DLD1 (cell line): ENCODE measurements around the gene PER1.

Experiments used
- in situ Hi-C: cut with HindIII; loops from 2 replicates; pipeline ENCODE4 v1.10.0; 2017; ENCODE audit warnings: low sequenced_read_pairs

PER1 gene

DNA sequence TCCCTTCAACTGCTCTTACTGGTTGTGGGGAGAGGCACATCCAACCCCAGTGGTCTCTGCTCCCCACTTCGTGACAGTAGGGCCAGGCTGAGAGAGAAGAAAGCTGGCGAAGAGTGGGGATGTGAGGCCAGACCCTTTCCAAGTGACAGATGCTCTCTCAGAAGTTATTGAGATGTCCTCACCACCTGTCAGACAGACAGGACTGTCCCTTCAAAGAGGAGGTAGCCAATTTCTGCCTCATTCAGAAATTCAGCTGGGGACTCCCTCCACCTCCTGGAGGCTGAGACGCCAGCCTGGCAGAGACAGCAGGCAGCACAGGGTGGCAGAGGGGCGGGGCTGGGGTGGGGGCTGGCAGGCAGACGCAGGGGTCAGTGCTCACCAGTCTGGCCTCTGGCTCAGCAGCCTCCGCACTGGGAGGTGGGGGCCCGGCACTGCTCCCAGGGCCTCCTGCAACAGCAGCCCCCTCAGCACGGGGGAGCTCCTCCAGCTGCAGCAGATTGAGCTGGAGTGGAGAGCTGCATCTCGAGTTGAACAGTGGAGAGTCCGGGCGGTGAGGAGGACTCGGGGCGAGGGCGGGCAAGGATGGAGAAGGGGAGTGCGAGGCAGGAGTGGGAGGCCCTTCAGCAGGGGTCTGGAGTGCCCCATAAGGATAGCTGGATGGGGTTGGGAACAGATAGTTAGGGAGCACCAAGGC is 9.2 kb downstream of the PER1 start:
- in situ Hi-C loops = no loop called here

DNA sequence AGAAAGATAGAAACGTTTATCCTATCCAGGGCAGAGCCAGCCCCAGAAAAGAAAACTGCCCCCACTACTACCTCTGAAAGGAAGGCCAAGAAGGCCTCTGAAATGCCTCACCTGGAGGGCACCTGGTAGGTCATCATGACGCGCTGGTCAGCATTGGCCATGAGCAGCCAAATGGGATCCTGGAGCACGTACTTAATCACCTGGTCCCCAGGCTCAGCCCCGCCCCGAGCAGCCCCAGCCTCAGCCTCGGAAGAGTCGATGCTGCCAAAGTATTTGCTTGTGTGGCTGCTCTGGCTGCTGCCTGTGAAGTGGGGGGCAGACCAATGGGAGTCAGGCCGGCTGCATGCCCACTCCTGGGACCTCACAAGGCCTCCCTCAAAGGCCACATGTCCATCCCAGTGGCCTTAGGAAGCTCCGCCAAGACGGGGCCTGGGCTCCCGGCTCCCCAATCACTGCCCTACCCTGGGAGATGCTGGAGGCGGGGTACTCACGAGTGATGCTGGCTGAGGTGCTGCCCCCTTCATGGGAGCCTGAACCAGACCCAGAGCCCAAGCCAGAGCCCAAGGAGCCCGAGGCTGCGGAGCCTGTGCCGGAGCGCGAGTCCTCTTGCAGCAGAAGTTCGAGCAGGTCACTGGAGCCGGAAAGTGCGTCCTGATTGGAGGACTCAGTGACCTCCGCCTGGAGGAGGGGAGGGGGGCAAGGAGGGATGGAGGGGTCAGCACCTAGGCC is 9.9 kb downstream of the PER1 start:
- in situ Hi-C loops = no loop called here

DNA sequence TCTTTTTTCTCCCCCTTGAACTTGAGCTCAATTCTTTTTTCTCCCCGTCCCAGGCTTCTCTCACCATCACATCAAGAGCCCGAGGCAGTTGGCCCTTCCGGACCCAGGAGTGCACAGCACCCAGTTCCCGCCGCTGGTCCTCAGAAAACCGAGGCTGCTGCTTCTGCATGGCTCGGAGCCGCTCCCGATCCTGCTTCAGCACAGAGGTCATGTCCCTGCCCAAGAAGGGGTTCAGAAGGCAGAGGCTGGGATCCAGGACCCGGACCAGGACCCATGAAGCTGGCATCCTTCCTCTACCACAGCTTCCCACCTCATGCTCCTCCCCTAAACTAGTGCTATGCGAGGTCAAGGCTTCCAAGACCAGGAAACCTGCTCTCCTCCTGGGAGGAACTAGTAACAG is 10.5 kb downstream of the PER1 start:
- in situ Hi-C loops = no loop called here

DNA sequence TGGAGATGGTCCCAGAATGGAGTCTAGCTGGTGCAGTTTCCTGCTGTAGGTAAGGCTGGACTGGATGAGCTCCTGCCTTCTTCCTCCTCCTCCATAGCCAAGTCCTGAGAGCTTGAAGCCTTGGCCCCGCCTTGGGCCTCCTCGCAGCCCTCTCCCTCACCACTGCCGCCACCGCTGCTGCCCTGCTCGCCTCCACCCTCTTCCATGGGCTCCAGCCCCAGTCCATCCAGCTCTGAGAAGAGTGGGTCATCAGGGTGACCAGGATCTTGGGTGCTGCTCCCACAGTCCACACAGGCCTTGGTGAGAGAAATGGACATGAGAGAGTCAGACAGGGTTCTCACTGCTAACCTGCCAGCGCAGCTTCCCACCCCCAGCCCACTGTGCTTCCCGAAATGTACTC is 11.2 kb downstream of the PER1 start:
- in situ Hi-C loops = no loop called here

DNA sequence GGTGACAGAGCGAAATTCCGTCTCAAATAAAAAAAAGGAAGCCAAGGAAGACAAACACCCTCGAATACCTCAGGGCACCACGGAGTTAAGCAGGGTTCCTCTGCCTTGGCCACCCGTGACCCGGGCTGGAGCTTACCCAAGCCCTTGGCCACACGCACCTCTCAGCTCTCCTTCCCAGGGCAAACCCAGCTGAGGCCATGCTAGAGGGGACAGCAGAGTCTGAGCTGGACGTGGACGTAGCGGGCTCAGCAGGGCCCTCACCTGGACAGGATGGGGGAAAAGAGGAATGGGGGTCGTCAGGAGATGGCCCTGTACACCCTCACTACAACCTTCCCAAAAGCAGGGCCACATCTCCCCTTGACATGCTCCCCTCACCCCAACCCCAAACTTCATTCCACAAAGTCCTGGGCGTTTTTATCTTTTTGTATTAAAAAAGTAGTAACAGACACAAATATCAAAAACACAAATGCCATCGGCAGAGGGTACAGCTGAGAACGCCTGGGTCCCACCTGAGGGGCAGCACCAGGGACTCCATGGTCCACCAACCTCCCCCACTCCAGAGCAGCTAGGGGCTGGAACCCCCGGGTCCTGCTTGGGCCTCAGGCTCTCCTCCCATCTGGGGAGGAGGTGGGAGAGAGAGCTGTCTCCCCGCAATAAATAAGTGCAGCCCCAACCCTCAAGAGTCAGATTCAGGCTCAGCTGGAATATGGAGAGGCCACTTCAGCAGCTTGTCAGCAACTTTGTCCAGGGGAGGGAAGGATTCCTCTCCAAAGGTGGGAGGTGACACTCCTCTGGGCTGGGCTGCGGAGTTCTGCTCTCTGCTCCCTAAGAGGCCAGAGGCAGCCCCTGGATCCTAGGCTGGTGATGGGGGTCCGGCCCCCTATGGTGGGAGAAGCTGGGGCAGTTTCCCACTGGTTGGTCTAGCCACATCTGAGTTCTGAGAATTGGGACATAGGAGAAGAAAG is 11.9 kb downstream of the PER1 start:
- in situ Hi-C loops = no loop called here

DNA sequence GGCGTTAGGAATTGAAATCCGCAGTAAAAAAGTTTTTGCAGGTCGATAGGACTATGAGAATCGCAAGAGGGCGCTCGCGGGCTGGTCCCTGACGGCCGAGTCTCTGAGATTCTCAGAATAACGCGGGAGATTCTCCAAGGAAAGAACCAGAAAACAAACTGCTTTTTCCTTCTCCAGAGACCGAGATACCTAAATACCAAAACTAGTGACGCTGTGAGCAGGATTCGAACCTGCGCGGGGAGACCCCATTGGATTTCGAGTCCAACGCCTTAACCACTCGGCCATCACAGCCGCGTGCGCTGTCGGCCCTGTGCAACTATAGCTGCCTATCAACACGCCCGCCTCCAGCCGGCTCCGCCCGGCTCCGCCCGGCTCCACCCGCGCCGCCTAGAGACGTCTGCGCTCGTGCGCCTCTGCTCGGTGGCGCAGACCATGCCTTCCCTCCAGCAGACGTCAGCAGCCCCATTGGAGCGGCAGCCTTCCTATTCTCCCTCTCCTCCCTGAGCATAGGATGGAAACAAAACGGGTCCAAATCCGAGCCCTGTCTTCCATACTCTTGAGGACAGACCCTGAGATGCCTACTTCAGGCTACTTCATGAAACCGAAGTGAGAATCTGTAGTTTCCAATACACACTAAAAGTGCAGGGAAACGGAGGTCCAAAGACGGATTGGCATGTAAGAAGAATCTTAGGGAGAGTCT is 13.4 kb downstream of the PER1 start:
- in situ Hi-C loops = no loop called here

DNA sequence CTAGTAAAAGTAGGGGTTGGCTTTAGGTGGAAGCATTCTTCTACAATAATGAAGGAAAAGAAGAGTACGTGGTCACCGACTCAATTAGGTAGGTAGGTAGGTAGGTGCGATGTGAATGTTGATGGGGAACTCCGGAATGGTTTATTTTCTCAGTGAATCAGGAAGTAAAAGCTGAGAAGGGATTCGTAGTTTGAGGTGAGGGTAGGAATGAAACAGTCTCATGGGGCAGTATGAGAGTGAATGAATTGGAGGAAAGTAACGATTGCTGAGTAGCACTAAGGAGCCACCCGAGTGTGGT is 13.9 kb downstream of the PER1 start:
- in situ Hi-C loops = no loop called here

DNA sequence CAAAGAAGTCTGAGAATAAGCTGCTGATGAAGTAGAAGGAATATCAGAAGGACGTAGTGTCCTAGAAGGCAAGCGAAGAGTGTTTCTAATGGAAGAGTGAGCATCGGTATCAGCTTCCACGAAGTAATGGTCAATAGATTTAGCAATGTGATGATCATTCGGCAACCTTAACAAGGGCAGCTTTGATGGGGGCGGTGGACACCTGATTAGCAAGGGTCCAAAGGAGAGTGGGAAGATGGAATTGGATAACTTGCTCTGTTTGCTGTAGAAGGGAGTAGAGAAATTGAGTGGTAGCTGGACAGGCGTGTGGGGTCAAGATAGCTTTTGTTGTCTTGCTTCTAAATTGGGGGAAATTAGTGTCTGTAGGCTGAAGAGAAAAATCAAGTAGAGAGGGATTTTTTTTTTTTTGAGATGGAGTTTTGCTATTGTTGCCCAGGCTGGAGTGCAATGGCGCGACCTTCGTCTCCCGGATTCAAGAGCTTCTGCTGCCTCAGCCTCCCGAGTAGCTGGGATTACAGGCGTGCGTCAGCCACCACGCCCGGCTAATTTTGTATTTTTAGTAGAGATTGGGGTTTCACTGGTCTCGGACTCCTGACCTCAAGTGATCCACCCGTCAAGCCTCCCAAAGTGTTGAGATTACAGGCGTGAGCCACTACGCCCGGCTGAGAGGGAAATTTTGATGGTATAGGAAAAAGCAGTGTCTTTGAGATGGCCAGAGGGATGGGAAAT is 14.4 kb downstream of the PER1 start:
- in situ Hi-C loops = no loop called here

DNA sequence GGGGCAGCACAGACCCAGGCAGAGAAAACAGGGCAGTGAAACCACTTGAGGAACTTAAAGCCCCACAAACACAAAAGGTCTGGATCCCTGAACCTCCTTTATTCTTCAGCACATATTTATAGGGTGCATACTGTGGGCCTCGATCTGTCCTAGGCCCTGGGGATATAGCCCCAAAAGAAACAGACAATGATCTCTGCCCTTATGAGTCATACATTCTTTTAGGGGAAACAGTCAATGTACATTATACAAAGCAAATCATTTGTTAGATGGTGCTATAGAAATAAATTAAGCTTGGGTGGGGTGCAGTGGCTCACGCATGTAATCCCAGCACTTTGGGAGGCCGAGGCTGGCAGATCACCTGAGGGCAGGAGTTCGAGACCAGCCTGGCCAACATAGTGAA is 18.3 kb downstream of the PER1 start:
- in situ Hi-C loops = no loop called here

DNA sequence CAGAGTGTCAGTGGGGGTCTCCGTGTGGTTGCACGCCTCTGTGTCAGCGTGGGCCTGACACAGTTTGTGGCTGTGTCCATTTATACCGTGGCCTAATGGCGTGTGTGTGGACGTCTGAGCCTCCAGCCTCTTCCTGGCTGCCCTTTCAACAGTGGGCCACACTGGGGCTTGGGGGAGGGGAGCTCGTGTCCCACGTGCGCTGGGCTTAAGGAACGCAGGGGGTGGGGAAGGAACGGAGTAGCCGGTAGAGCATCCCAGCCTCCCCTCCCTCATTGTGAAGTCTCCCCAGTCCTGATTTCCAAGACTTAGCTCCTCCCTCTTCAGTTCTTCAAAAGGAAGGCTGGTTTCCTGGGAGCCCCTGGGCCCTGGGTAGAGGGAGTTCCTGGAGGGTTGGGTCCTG is 18.8 kb downstream of the PER1 start:
- in situ Hi-C loops = no loop called here

DNA sequence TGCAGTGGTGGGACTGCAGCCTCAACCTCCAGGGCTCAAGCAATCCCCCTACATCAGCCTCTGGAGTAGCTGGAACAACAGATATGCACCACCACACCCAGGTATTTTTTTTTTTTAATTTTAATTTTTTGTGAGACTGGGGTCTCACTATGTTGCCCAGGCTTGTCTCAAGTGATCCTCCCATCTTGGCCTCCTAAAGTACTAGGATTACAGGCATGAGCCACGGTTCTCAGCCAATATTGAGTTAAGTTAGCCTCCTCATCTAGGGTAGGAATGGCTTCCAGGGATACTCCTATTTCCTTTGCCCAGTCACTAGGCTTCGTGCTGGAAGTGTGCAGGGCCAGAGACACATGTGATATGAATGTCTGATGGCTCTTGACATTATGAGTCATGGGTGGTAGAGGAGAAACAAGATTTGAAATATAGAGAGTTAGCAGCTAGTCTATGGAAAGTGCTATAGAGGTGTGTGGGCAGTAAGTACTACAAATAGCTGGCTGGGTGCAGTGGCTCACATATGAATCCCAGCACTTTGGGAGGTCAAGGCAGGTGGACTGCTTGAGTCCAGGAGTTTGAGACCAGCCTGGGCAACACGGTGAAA is 20.3 kb downstream of the PER1 start:
- in situ Hi-C loops = no loop called here

DNA sequence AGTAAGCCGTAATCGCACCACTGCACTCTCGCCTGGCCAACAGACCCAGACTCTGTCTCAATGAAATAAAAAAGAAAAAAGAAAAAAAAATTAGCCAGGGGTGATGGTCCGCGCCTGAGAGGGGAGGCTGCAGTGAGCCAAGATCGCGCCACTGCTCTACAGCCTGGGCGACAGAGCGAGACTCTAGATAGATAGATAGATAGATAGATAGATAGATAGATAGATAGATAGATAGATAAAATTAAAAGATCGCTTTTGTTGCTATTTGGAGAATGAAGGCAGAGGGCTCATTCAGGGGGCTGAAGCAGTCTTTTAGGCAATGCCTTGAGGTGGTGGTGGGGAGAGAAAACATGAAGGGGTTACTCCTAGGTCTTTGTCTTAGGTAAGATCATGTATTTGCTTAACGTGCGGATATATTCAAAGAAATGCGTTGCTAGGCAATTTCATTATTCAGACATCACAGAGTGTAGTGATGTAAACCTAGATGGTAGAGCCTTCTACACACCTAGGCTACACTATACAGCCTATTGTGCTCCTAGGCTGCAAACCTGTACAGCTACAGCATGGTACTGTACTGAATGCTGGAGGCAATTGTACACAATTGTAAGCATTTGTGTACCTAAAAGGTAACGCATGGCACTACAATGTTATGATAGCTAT is 23.9 kb downstream of the PER1 start:
- in situ Hi-C loops = no loop called here

DNA sequence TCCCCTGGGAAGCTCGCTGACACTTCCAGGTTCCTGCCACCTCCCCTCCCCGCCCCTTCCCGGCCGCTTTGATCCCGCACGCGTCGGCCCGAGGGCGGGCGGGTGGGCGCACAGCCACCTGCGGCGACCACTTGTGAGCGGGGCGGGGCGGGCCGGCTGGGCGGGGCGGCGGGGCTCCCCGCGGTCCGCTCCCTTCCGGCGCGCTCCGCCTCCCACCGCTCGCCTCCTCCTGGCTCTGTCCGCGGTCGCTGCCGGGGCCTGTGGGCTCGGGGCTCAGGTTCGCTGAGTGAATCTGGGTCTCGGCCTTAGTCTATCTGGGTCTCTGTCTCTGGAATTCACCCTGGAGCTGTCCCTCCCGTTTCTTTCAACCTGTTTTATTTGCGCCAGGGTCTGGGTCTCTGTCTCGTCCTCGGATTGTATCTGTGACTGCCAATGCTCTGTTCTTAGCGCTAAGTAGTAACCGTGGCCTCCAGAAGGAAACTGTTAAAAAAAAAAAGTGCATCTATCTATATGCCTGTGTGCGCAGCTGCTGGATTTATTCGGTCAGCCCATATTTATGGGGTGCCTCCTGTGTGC is 25.6 kb downstream of the PER1 start:
- in situ Hi-C loops = no loop called here

DNA sequence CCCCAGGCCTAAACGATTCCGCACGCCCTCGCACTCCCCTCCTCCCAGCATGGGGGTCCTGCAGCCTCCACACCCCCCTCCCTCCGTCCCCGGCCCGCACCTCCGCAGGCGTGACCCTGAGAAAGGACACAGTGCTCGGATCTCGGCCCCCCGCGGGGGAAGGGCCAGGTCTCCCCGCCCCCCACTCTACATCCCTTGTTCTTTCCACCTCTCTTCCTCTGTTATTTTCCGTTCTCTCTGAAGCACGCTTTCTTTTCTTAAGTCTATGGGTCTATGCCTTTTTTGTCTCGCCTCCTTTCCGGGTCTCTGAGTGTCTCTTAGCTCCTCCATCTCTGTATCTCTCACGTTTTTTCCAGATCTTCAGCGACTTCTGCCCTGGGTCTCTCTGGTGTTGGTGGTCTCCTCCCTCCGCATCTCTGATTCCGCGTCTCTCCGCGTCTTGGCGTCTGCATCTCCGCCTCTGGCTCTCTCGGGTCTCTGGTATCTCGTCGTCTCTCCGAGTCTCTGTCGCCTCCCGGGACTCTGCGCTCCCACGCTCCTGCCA is 26.2 kb downstream of the PER1 start:
- in situ Hi-C loops = no loop called here

DNA sequence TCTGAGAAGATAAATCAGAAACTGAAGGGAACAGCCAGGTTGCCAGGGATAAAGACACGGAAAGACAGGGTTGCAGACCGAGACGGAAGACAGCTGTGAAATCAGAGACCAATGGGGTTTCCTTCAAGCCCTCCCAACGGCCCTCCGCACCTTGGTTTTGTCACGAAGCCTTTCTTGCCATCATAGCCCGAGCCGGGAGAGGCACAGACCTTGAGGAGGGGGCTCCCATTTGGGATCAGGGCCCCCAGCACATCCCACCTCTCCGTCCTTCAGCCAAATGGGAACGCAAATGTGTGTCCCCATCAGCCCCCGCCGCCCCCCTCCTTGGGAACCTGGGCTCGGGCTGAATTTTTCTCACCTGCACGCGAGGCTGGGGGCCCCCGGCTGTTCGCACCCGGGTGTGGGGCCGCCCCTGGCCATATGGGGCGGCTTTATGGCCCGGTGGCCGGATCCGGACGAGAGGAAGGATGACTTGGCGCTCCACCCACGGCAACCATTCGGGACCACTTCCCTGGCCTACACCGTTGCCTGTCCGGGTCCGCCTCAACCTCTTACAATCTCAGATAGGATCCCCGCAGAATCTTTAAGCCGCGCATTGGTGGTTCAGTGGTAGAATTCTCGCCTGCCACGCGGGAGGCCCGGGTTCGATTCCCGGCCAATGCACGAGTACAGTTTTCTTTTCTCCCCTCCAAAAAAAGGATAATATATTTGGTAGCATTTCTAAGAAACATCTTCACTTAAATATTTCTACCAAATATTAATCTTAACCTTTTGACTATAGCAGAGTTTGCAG is 26.9 kb downstream of the PER1 start:
- in situ Hi-C loops = no loop called here

DNA sequence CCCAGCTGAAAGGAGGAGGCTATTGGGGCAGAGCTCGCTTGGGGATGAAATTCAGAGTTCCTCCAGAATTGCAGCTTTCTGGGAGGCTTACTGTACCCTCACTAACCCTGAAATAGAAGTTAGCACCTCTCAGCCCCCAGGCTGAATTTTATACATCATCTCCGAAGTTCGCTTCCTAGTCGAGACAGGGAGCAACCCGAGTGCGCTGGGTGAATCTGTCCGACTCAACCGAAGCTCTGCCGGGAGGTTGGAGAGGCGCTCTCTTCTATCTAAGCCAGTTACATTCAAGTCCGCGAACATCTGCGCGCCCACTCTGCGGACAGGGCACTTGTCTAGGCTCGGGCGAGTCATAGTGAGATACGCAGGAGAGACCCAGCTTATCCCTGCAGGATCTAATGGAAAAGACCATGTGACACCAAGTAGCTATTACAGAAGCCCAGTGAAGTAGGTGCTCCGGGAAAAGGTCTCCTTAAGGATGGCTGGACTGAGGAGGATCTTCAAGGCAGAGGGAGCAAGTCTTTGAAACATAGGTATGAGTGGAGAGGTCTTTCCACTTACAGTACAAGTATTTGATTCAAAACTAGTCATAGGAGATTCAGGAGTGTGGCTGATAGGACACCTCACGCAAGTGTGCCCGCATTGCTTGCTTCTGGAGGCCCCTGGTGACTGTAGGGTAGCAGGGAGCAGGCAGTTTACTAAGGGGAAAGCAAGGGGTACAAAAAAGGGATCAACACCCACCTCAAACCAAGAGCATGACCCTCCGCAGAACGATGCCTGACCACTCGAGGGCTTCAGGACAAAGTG is 27.7 kb downstream of the PER1 start:
- in situ Hi-C loops = loop anchor here (25.0 kb wide), 1 partner anchor 188 kb away; the partner anchor contains the start of gene ARHGEF15

DNA sequence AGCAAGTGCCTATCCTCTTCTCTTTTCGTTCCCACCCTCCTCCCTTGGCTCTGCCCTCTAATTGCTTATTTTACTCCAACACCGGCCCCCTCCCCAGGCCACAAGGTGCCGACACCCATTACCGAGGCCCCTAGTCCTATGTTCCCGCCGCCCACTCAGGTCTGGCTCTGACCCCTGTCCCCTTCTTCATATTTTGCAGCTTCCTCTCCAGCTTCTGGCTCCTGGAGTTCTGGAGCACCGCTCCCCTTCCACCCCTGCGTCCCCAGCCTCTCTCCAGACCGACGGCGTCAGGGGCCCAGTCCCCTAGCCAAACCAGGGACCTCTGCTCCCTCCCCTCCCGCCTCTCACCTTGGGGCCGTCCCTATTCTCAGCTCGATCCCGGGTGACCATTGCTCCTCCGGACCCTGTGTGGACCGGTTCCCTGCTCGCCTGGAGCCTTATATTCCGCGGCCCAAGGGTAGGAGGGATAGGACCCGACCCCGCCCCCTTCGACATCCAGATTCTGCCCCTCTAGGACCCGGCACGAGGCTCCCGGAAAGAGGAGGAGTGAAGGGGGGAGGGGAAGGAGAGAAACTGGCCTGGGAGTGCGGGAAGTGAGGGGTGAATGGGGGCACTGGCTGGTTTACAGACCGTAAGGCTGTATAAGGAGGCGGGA is 28.4 kb downstream of the PER1 start, which contains the start of gene HES7:
Gene HES7, minus strand, starts transcription at position 412 of the 655 bp plus-strand sequence. Its CDS starts 22 bp downstream, at position 390.
- in situ Hi-C loops = loop anchor here (25.0 kb wide), 1 partner anchor 188 kb away; the partner anchor contains the start of gene ARHGEF15
